Measurements from ENCODE around the gene CNGB1. TPM values are rescaled to one million over a fixed set of nuclear protein-coding genes. Genes with fewer than 3 reads are reported as not detected.

Gene CNGB1
- total RNA-seq, 1 donor from 2014 or later = 0.19 TPM

DNA sequence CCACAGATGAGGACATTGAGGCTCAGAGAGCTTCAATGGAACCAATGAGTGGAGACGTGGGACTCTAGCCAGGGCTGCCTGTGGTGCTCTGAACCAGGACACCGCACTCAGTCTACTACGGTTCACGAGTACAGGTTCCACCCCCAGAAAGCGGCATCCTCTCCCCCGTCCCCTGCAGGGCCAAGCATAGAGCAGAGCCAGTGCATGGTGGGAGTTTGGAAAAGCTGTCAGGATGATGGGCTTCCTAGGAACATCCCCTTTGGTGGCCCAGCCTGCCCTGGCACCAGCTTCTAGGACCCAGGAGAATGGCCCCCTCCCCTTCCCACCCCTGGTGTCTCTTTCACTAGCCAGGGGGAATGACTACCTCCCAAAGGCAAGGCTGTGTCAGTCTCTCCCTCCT lies 21.2 kb upstream of the CNGB1 start:
- peaks cover 3% of the 10 kb centered on the region for H3K36me3 Mint-ChIP-seq
- H3K27me3 Mint-ChIP-seq = peaks cover 12% of the 10 kb centered on the region
- H3K4me1 Mint-ChIP-seq (ENCODE audit: unreplicated experiment) = peaks cover 8% of the 10 kb centered on the region
- no peaks in the 10 kb centered on the region for H3K9me3 Mint-ChIP-seq
- TF ChIP-seq, protein P1, sequence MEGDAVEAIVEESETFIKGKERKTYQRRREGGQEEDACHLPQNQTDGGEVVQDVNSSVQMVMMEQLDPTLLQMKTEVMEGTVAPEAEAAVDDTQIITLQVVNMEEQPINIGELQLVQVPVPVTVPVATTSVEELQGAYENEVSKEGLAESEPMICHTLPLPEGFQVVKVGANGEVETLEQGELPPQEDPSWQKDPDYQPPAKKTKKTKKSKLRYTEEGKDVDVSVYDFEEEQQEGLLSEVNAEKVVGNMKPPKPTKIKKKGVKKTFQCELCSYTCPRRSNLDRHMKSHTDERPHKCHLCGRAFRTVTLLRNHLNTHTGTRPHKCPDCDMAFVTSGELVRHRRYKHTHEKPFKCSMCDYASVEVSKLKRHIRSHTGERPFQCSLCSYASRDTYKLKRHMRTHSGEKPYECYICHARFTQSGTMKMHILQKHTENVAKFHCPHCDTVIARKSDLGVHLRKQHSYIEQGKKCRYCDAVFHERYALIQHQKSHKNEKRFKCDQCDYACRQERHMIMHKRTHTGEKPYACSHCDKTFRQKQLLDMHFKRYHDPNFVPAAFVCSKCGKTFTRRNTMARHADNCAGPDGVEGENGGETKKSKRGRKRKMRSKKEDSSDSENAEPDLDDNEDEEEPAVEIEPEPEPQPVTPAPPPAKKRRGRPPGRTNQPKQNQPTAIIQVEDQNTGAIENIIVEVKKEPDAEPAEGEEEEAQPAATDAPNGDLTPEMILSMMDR (conservative IDR thresholded peaks at IDR 0.05) = no peak
- peak overlapping the region; percentile 97 for H3K27ac Mint-ChIP-seq
- H3K4me3 Mint-ChIP-seq = peak overlapping the region; percentile 78
- no peak for DNase-seq (ENCODE audit: extremely low spot score, unreplicated experiment)

DNA sequence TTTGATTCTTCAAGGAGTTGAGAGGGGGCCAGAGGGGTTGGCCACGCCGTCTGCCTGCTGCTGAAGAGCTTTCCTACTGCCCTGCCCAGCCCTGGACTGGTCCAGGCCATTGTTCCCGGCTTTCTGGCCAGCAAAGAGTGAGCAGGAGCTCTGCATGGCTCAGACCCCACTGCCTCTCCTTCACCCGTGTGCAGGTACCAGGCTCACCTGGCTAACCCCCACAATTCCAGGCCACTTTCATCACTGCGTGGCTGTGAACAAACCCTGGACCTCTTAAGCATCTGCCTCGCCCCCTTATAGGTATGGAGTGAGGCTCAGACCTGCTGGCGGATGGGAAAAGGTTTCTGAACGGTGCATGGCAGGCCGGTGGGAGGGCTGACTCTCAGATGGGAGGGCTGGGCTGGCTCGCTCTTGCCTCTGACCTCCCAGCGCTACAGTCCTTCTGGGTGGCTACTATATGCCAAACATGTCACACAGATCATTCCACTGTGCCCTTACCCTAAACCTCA lies 20.7 kb upstream of the CNGB1 start:
- no peak overlapping the region for H3K4me3 Mint-ChIP-seq
- H3K27ac Mint-ChIP-seq = peak overlapping the region; percentile 39
- peaks cover 3% of the 10 kb centered on the region for H3K36me3 Mint-ChIP-seq
- H3K27me3 Mint-ChIP-seq = peaks cover 16% of the 10 kb centered on the region
- H3K9me3 Mint-ChIP-seq = no peaks in the 10 kb centered on the region
- TF ChIP-seq, protein P1 (conservative IDR thresholded peaks at IDR 0.05) = no peak
- DNase-seq (ENCODE audit: extremely low spot score, unreplicated experiment) = no peak
- peaks cover 8% of the 10 kb centered on the region for H3K4me1 Mint-ChIP-seq (ENCODE audit: unreplicated experiment)

DNA sequence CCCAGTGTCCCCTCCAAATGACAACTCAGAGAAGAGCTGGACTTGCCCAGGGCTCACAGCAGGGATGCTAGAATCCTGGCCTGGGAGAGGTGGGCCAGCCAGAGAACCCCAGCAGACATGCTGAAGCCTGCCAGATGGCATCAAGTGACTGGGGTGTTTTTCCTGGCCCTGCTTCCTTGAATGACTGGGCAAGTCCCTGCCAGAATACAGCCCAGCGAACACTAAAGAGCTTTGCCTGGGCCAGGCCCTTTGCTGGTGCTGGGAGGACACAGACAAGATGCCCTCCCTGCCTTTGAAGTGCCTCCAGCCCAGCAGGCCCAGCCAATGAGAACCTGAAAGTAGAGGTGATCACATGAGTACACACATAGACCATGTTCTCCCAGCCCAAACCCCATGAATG lies 18.0 kb upstream of the CNGB1 start:
- H3K36me3 Mint-ChIP-seq = peaks cover 3% of the 10 kb centered on the region
- TF ChIP-seq, protein P1 (conservative IDR thresholded peaks at IDR 0.05) = no peak
- H3K9me3 Mint-ChIP-seq = no peaks in the 10 kb centered on the region

DNA sequence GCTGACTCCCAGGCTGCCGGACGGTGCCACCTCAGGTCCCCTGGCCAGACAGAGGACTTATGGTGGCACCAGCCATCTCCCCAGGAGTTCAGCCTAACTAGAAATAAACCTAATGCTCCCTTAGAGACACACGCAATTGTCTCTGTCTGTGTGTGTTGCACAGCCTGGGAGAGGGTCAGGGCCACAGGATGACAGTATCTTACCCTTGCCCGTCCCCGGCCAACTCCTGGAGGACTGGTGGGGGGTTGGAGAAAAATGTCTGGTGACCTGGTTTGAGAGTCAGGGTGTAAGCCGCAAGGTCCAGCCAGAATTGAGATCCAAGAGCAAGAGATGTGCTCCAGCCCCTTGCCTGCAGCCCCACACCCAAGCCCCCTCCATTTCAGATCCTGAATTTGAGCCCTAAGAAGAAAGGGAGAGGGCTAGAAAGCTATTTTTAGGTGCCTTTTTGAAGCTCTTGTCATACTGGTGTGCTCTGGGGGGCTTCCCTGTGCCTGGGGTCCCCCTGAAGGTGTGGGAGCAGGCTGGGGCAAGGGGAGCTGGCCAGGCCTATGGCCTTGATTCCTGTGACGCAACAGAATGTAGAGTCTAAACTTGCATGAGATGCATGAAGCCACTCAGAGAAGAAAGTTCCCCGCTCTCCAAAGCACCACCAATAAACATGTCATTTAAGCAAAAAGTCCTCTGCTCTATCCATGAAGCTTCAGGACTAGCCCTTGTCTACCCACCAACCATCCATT lies 16.7 kb upstream of the CNGB1 start:
- Mint-ChIP-seq H3K4me1 (ENCODE audit: unreplicated experiment) (peaks cover 4% of the 10 kb centered on the region), H3K9me3 (no peaks in the 10 kb centered on the region), H3K36me3 (no peaks in the 10 kb centered on the region), H3K27me3 (peaks cover 32% of the 10 kb centered on the region), H3K4me3 (no peak overlapping the region), H3K27ac (peak overlapping the region; percentile 50)
- DNase-seq (ENCODE audit: extremely low spot score, unreplicated experiment) = no peak
- TF ChIP-seq, protein P1 (conservative IDR thresholded peaks at IDR 0.05) = no peak

More for the DNA sequence above, 18.0 kb upstream of the CNGB1 start:
- Mint-ChIP-seq H3K27ac (no peak overlapping the region), H3K4me1 (ENCODE audit: unreplicated experiment) (peaks cover 4% of the 10 kb centered on the region), H3K27me3 (peaks cover 32% of the 10 kb centered on the region), H3K4me3 (no peak overlapping the region)
- no peak for DNase-seq (ENCODE audit: extremely low spot score, unreplicated experiment)

DNA sequence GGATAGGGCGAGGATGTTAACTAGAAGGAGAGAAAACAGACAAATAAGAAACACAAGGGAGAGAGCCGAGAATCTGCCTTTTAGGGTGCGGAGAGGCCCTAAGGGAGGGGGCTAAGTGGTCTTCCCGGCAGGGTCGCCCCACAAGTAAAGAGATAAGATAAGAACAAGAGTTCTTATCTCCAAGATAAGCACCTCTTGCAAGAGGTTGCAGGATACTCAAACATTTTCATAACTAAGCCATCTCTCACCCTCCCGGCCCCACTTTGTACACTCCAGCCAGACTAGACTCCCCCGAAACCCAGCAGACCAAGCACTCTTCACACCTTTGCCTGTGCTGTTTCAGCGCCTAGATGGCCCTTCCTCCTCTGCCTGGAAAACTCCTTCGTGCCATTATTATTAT lies 15.3 kb upstream of the CNGB1 start:
- no peaks in the 10 kb centered on the region for H3K4me1 Mint-ChIP-seq (ENCODE audit: unreplicated experiment)
- TF ChIP-seq, protein P1 (conservative IDR thresholded peaks at IDR 0.05) = no peak
- no peak for DNase-seq (ENCODE audit: extremely low spot score, unreplicated experiment)
- H3K27me3 Mint-ChIP-seq = peaks cover 36% of the 10 kb centered on the region
- H3K4me3 Mint-ChIP-seq = peak overlapping the region; percentile 93
- no peaks in the 10 kb centered on the region for H3K9me3 Mint-ChIP-seq
- H3K27ac Mint-ChIP-seq = no peak overlapping the region
- H3K36me3 Mint-ChIP-seq = no peaks in the 10 kb centered on the region

Measured in type B pancreatic cell (in vitro differentiated cells).